ENCODE measurements around the gene C22orf15. TPM values are rescaled to one million over a fixed set of nuclear protein-coding genes. Genes with fewer than 3 reads are reported as not detected.
"Not testable (repeated sequence)": the region's sequence is repeated elsewhere in the genome, so short reads cannot be mapped to it uniquely, and the experiment has no call there.

Gene C22orf15
- total RNA-seq, 1 experiment from 2014 or later = 0.81 TPM

GRCh38 chr22:23722724-23723123 lies 40.1 kb upstream of the C22orf15 start:
- Histone ChIP-seq H2AK5ac (ENCODE audit: insufficient read length, low read length) (no peak overlapping the region), H3K4me1 (ENCODE audit: insufficient read depth, low read length) (no peaks in the 10 kb centered on the region), H4K8ac (replicated peaks; ENCODE audit: insufficient read length, low read depth, low read length) (no peak overlapping the region), H2AFZ (ENCODE audit: low read length) (no peak overlapping the region), H2BK120ac (ENCODE audit: low read depth, low read length, poor library complexity, severe bottlenecking) (no peak overlapping the region), H3T11ph (ENCODE audit: low read length) (no peak overlapping the region), H3K4me2 (ENCODE audit: insufficient read depth, insufficient read length, low read length) (no peak overlapping the region), H2BK20ac (ENCODE audit: low read depth, low read length, poor library complexity, severe bottlenecking) (no peak overlapping the region), H3K9me3 (ENCODE audit: control insufficient read depth, low read depth, low read length) (no peaks in the 10 kb centered on the region), H4K20me1 (ENCODE audit: control insufficient read depth, insufficient read depth, insufficient read length) (no peaks in the 10 kb centered on the region), H3K23ac (ENCODE audit: insufficient read length, low read depth, low read length) (no peak overlapping the region), H4K5ac (ENCODE audit: insufficient read length, low read depth, low read length) (no peak overlapping the region), H2BK12ac (ENCODE audit: insufficient read length, low read depth, low read length) (no peak overlapping the region), H3K18ac (ENCODE audit: insufficient read length, low read depth, low read length) (no peak overlapping the region), H4K91ac (ENCODE audit: insufficient read length, low read depth, low read length) (no peak overlapping the region), H2BK5ac (ENCODE audit: insufficient read length, low read length) (no peak overlapping the region), H3K9ac (ENCODE audit: extremely low read depth, insufficient read length, low read length) (no peak overlapping the region), H2BK15ac (ENCODE audit: low read depth, low read length) (no peak overlapping the region), H3K56ac (ENCODE audit: insufficient read length, low read depth, low read length) (no peak overlapping the region), H3K14ac (ENCODE audit: insufficient read depth, low read length) (no peak overlapping the region), H3K27me3 (ENCODE audit: insufficient read depth, low read length) (no peaks in the 10 kb centered on the region), H3K23me2 (ENCODE audit: insufficient read length, low read depth, low read length, poor library complexity, severe bottlenecking) (no peaks in the 10 kb centered on the region), H3K79me1 (ENCODE audit: insufficient read depth, low read depth, low read length, poor library complexity, severe bottlenecking) (no peaks in the 10 kb centered on the region), H3K27ac (ENCODE audit: insufficient read length, low read depth, low read length) (no peak overlapping the region), H3K4ac (ENCODE audit: low read depth, low read length) (no peak overlapping the region), H3K79me2 (ENCODE audit: insufficient read depth, low read length) (no peaks in the 10 kb centered on the region)
- no CpG with 5 or more reads among the region's 2 CpGs for WGBS (ENCODE audit: extremely low coverage, insufficient read length, low lambda C conversion rate)
- Mint-ChIP-seq H3K4me1 (no peaks in the 10 kb centered on the region), H3K9me3 (no peaks in the 10 kb centered on the region), H3K27ac (no peak overlapping the region), H3K4me3 (no peak overlapping the region), H3K36me3 (ENCODE audit: insufficient read depth in 1 of 3, low read depth in 3 of 3) (no peaks in the 10 kb centered on the region), H3K27me3 (ENCODE audit: low read depth) (peaks cover 11% of the 10 kb centered on the region)
- DNase-seq = no peak
- no peak for TF ChIP-seq CTCF (conservative IDR thresholded peaks at IDR 0.05)

- H4K5ac ChIP-seq (ENCODE audit: insufficient read length, low read depth, low read length); H3K23me2 ChIP-seq (ENCODE audit: insufficient read length, low read depth, low read length, poor library complexity, severe bottlenecking); H2AK5ac ChIP-seq (ENCODE audit: insufficient read length, low read length); H2BK15ac ChIP-seq (ENCODE audit: low read depth, low read length); H4K91ac ChIP-seq (ENCODE audit: insufficient read length, low read depth, low read length); H3K14ac ChIP-seq (ENCODE audit: insufficient read depth, low read length); H3T11ph ChIP-seq (ENCODE audit: low read length); H3K4me2 ChIP-seq (ENCODE audit: insufficient read depth, insufficient read length, low read length); H2BK12ac ChIP-seq (ENCODE audit: insufficient read length, low read depth, low read length); H3K56ac ChIP-seq (ENCODE audit: insufficient read length, low read depth, low read length); H3K9ac ChIP-seq (ENCODE audit: extremely low read depth, insufficient read length, low read length); H2BK120ac ChIP-seq (ENCODE audit: low read depth, low read length, poor library complexity, severe bottlenecking); H2AFZ ChIP-seq (ENCODE audit: low read length); H3K9me3 Mint-ChIP-seq; H3K79me2 ChIP-seq (ENCODE audit: insufficient read depth, low read length); H3K27me3 ChIP-seq (ENCODE audit: insufficient read depth, low read length); H4K20me1 ChIP-seq (ENCODE audit: control insufficient read depth, insufficient read depth, insufficient read length); H3K4me3 Mint-ChIP-seq; H3K23ac ChIP-seq (ENCODE audit: insufficient read length, low read depth, low read length); DNase-seq; H3K4ac ChIP-seq (ENCODE audit: low read depth, low read length); H3K4me1 ChIP-seq (ENCODE audit: insufficient read depth, low read length); H3K27ac ChIP-seq (ENCODE audit: insufficient read length, low read depth, low read length); H2BK5ac ChIP-seq (ENCODE audit: insufficient read length, low read length); H3K36me3 Mint-ChIP-seq (ENCODE audit: insufficient read depth in 1 of 3, low read depth in 3 of 3); H4K8ac ChIP-seq (replicated peaks; ENCODE audit: insufficient read length, low read depth, low read length); H3K9me3 ChIP-seq (ENCODE audit: control insufficient read depth, low read depth, low read length); H3K18ac ChIP-seq (ENCODE audit: insufficient read length, low read depth, low read length); H3K4me1 Mint-ChIP-seq; H2BK20ac ChIP-seq (ENCODE audit: low read depth, low read length, poor library complexity, severe bottlenecking); H3K79me1 ChIP-seq (ENCODE audit: insufficient read depth, low read depth, low read length, poor library complexity, severe bottlenecking): not testable (repeated sequence)
- Mint-ChIP-seq H3K27ac (peak overlapping the region in 1 of 3 experiments; percentile 74; a peak in 1 of 7 replicates), H3K27me3 (ENCODE audit: low read depth) (peaks cover 16% of the 10 kb centered on the region)
- no CpG with 5 or more reads among the region's 4 CpGs for WGBS (ENCODE audit: extremely low coverage, insufficient read length, low lambda C conversion rate)
Observed at GRCh38 chr22:23728108-23728507, 34.7 kb upstream of the C22orf15 start.
